ENCODE data around the gene MICAL2. TPM values are rescaled to one million over a fixed set of nuclear protein-coding genes. Genes with fewer than 3 reads are reported as not detected.

The MICAL2 gene
- total and polyA plus RNA-seq, 2 donors: 17.3 to 26.8 TPM

- Histone ChIP-seq H3K36me3 (ENCODE audit: control insufficient read depth in 2 of 2, insufficient read depth in 2 of 2, low read length in 1 of 2) (peaks cover 16 to 21% of the 10 kb centered on the region in 2 donors), H3K4me3 (ENCODE audit: low read length in 2 of 2) (no peak overlapping the region)
- no peak for DNase-seq (ENCODE audit: low read depth in 6 of 9, low spot score in 9 of 9)
Observed at GRCh38 chr11:12241401-12241800, 131.0 kb downstream of the MICAL2 start.

GRCh38 chr11:12241971-12242672 is 131.7 kb downstream of the MICAL2 start:
- Histone ChIP-seq H3K27ac (ENCODE audit: low read depth in 1 of 2, low read length in 1 of 2) (peak overlapping the region; percentile 81 to 82), H3K36me3 (ENCODE audit: control insufficient read depth in 2 of 2, insufficient read depth in 2 of 2, low read length in 1 of 2) (peaks cover 15 to 18% of the 10 kb centered on the region in 2 donors), H3K27me3 (ENCODE audit: control insufficient read depth in 2 of 2, insufficient read depth in 1 of 2, low read length in 1 of 2) (no peaks in the 10 kb centered on the region), H3K4me1 (ENCODE audit: control insufficient read depth in 2 of 2, insufficient read depth in 2 of 2, low read length in 2 of 2) (peaks cover 33 to 60% of the 10 kb centered on the region in 2 donors), H3K4me3 (ENCODE audit: low read length in 2 of 2) (no peak overlapping the region), H3K9me3 (ENCODE audit: control insufficient read depth in 2 of 2, insufficient read depth in 1 of 2, low read length in 1 of 2) (no peaks in the 10 kb centered on the region)
- DNase-seq (ENCODE audit: low read depth in 6 of 9, low spot score in 9 of 9): peak in 5 of 9 donors; percentile 41 to 85 (median 69)
- 6% methylated on average over 14 of the region's 14 CpGs for WGBS

More at GRCh38 chr11:12241401-12241800, 131.0 kb downstream of the MICAL2 start:
- Histone ChIP-seq H3K9me3 (ENCODE audit: control insufficient read depth in 2 of 2, insufficient read depth in 1 of 2, low read length in 1 of 2) (no peaks in the 10 kb centered on the region), H3K4me1 (ENCODE audit: control insufficient read depth in 2 of 2, insufficient read depth in 2 of 2, low read length in 2 of 2) (peaks cover 33 to 68% of the 10 kb centered on the region in 2 donors), H3K27me3 (ENCODE audit: control insufficient read depth in 2 of 2, insufficient read depth in 1 of 2, low read length in 1 of 2) (no peaks in the 10 kb centered on the region), H3K27ac (ENCODE audit: low read depth in 1 of 2, low read length in 1 of 2) (no peak overlapping the region)
- WGBS: 98% methylated on average over 7 of the region's 7 CpGs

GRCh38 chr11:12242966-12243365 is 132.6 kb downstream of the MICAL2 start:
- WGBS: 93% methylated on average over 2 of the region's 2 CpGs
- Histone ChIP-seq H3K27me3 (ENCODE audit: control insufficient read depth in 2 of 2, insufficient read depth in 1 of 2, low read length in 1 of 2) (no peaks in the 10 kb centered on the region), H3K27ac (ENCODE audit: low read depth in 1 of 2, low read length in 1 of 2) (peak overlapping the region in 1 of 2 donors; percentile 82), H3K4me1 (ENCODE audit: control insufficient read depth in 2 of 2, insufficient read depth in 2 of 2, low read length in 2 of 2) (peaks cover 33 to 53% of the 10 kb centered on the region in 2 donors), H3K9me3 (ENCODE audit: control insufficient read depth in 2 of 2, insufficient read depth in 1 of 2, low read length in 1 of 2) (no peaks in the 10 kb centered on the region), H3K36me3 (ENCODE audit: control insufficient read depth in 2 of 2, insufficient read depth in 2 of 2, low read length in 1 of 2) (peaks cover 9 to 15% of the 10 kb centered on the region in 2 donors), H3K4me3 (ENCODE audit: low read length in 2 of 2) (no peak overlapping the region)
- DNase-seq (ENCODE audit: low read depth in 6 of 9, low spot score in 9 of 9): peak in 1 of 9 donors; percentile 21

- H3K27ac ChIP-seq (ENCODE audit: low read depth in 1 of 2, low read length in 1 of 2): peak overlapping the region in 1 of 2 donors; percentile 14
- H3K36me3 ChIP-seq (ENCODE audit: control insufficient read depth in 2 of 2, insufficient read depth in 2 of 2, low read length in 1 of 2): peaks cover 9 to 15% of the 10 kb centered on the region in 2 donors
- no peaks in the 10 kb centered on the region for H3K27me3 ChIP-seq (ENCODE audit: control insufficient read depth in 2 of 2, insufficient read depth in 1 of 2, low read length in 1 of 2)
- H3K4me3 ChIP-seq (ENCODE audit: low read length in 2 of 2): no peak overlapping the region
- DNase-seq (ENCODE audit: low read depth in 6 of 9, low spot score in 9 of 9): peak in 1 of 9 donors; percentile 32
- no peaks in the 10 kb centered on the region for H3K9me3 ChIP-seq (ENCODE audit: control insufficient read depth in 2 of 2, insufficient read depth in 1 of 2, low read length in 1 of 2)
- WGBS: 79% methylated on average over 6 of the region's 6 CpGs
- H3K4me1 ChIP-seq (ENCODE audit: control insufficient read depth in 2 of 2, insufficient read depth in 2 of 2, low read length in 2 of 2): peaks cover 33 to 53% of the 10 kb centered on the region in 2 donors
Observed at GRCh38 chr11:12243486-12243885, 133.1 kb downstream of the MICAL2 start.

- Histone ChIP-seq H3K4me1 (ENCODE audit: control insufficient read depth in 2 of 2, insufficient read depth in 2 of 2, low read length in 2 of 2) (peaks cover 33 to 52% of the 10 kb centered on the region in 2 donors), H3K27me3 (ENCODE audit: control insufficient read depth in 2 of 2, insufficient read depth in 1 of 2, low read length in 1 of 2) (no peaks in the 10 kb centered on the region), H3K27ac (ENCODE audit: low read depth in 1 of 2, low read length in 1 of 2) (no peak overlapping the region), H3K9me3 (ENCODE audit: control insufficient read depth in 2 of 2, insufficient read depth in 1 of 2, low read length in 1 of 2) (no peaks in the 10 kb centered on the region), H3K4me3 (ENCODE audit: low read length in 2 of 2) (no peak overlapping the region), H3K36me3 (ENCODE audit: control insufficient read depth in 2 of 2, insufficient read depth in 2 of 2, low read length in 1 of 2) (peaks cover 9 to 15% of the 10 kb centered on the region in 2 donors)
- DNase-seq (ENCODE audit: low read depth in 6 of 9, low spot score in 9 of 9): no peak
- WGBS: 78% methylated on average over 6 of the region's 6 CpGs
Observed at GRCh38 chr11:12243911-12244550, 133.6 kb downstream of the MICAL2 start.

GRCh38 chr11:12245091-12245490 is 134.7 kb downstream of the MICAL2 start:
- 98% methylated on average over 6 of the region's 6 CpGs for WGBS
- DNase-seq (ENCODE audit: low read depth in 6 of 9, low spot score in 9 of 9): no peak
- no peak overlapping the region for H3K4me3 ChIP-seq (ENCODE audit: low read length in 2 of 2)
- H3K4me1 ChIP-seq (ENCODE audit: control insufficient read depth in 2 of 2, insufficient read depth in 2 of 2, low read length in 2 of 2): peaks cover 28 to 41% of the 10 kb centered on the region in 2 donors
- H3K27ac ChIP-seq (ENCODE audit: low read depth in 1 of 2, low read length in 1 of 2): no peak overlapping the region
- H3K9me3 ChIP-seq (ENCODE audit: control insufficient read depth in 2 of 2, insufficient read depth in 1 of 2, low read length in 1 of 2): no peaks in the 10 kb centered on the region
- no peaks in the 10 kb centered on the region for H3K27me3 ChIP-seq (ENCODE audit: control insufficient read depth in 2 of 2, insufficient read depth in 1 of 2, low read length in 1 of 2)
- H3K36me3 ChIP-seq (ENCODE audit: control insufficient read depth in 2 of 2, insufficient read depth in 2 of 2, low read length in 1 of 2): peaks cover 14 to 19% of the 10 kb centered on the region in 2 donors

- 91% methylated on average over 3 of the region's 3 CpGs for WGBS
- no peak for DNase-seq (ENCODE audit: low read depth in 6 of 9, low spot score in 9 of 9)
- Histone ChIP-seq H3K27me3 (ENCODE audit: control insufficient read depth in 2 of 2, insufficient read depth in 1 of 2, low read length in 1 of 2) (no peaks in the 10 kb centered on the region), H3K9me3 (ENCODE audit: control insufficient read depth in 2 of 2, insufficient read depth in 1 of 2, low read length in 1 of 2) (no peaks in the 10 kb centered on the region), H3K4me3 (ENCODE audit: low read length in 2 of 2) (no peak overlapping the region), H3K4me1 (ENCODE audit: control insufficient read depth in 2 of 2, insufficient read depth in 2 of 2, low read length in 2 of 2) (peaks cover 25 to 36% of the 10 kb centered on the region in 2 donors), H3K36me3 (ENCODE audit: control insufficient read depth in 2 of 2, insufficient read depth in 2 of 2, low read length in 1 of 2) (peaks cover 14 to 19% of the 10 kb centered on the region in 2 donors), H3K27ac (ENCODE audit: low read depth in 1 of 2, low read length in 1 of 2) (no peak overlapping the region)
Observed at GRCh38 chr11:12245549-12246016, 135.2 kb downstream of the MICAL2 start.

- no peak overlapping the region for H3K27ac ChIP-seq (ENCODE audit: low read depth in 1 of 2, low read length in 1 of 2)
- H3K4me3 ChIP-seq (ENCODE audit: low read length in 2 of 2): no peak overlapping the region
- 96% methylated on average over 5 of the region's 5 CpGs for WGBS
- no peaks in the 10 kb centered on the region for H3K9me3 ChIP-seq (ENCODE audit: control insufficient read depth in 2 of 2, insufficient read depth in 1 of 2, low read length in 1 of 2)
- no peak for DNase-seq (ENCODE audit: low read depth in 6 of 9, low spot score in 9 of 9)
- H3K36me3 ChIP-seq (ENCODE audit: control insufficient read depth in 2 of 2, insufficient read depth in 2 of 2, low read length in 1 of 2): peaks cover 9 to 15% of the 10 kb centered on the region in 2 donors
- H3K4me1 ChIP-seq (ENCODE audit: control insufficient read depth in 2 of 2, insufficient read depth in 2 of 2, low read length in 2 of 2): peaks cover 25 to 31% of the 10 kb centered on the region in 2 donors
- no peaks in the 10 kb centered on the region for H3K27me3 ChIP-seq (ENCODE audit: control insufficient read depth in 2 of 2, insufficient read depth in 1 of 2, low read length in 1 of 2)
Observed at GRCh38 chr11:12246147-12246546, 135.8 kb downstream of the MICAL2 start.

GRCh38 chr11:12246989-12247388 is 136.6 kb downstream of the MICAL2 start:
- DNase-seq (ENCODE audit: low read depth in 6 of 9, low spot score in 9 of 9): no peak
- Histone ChIP-seq H3K27ac (ENCODE audit: low read depth in 1 of 2, low read length in 1 of 2) (no peak overlapping the region), H3K36me3 (ENCODE audit: control insufficient read depth in 2 of 2, insufficient read depth in 2 of 2, low read length in 1 of 2) (peaks cover 9 to 14% of the 10 kb centered on the region in 2 donors), H3K27me3 (ENCODE audit: control insufficient read depth in 2 of 2, insufficient read depth in 1 of 2, low read length in 1 of 2) (no peaks in the 10 kb centered on the region), H3K4me1 (ENCODE audit: control insufficient read depth in 2 of 2, insufficient read depth in 2 of 2, low read length in 2 of 2) (peaks cover 18 to 22% of the 10 kb centered on the region in 2 donors), H3K4me3 (ENCODE audit: low read length in 2 of 2) (no peak overlapping the region), H3K9me3 (ENCODE audit: control insufficient read depth in 2 of 2, insufficient read depth in 1 of 2, low read length in 1 of 2) (no peaks in the 10 kb centered on the region)
- WGBS: 97% methylated on average over 4 of the region's 4 CpGs

Data from thymus (tissue), 11 donors.